T47D (cell line): ENCODE data around the gene DMWD.

ENCODE experiments used
- DNase-seq, 2 experiments: peaks; one replicate each; pipeline versions ENCODE4 v3.0.0 to v3.0.0-alpha.2; 2011 to 2012; ENCODE audit warnings: low read depth in 1 of 2, low spot score in 1 of 2
- JUND ChIP-seq: IDR thresholded peaks from 2 replicates; pipeline ENCODE4 v1.6.1; 2012; ENCODE audit warnings: low read depth
- in situ Hi-C: cut with HindIII; loops from 2 replicates; pipeline ENCODE4 v1.10.0; 2016; ENCODE audit warnings: low sequenced_read_pairs, low pct_unique_long_range_greater_than_20kb

Gene DMWD

DNA sequence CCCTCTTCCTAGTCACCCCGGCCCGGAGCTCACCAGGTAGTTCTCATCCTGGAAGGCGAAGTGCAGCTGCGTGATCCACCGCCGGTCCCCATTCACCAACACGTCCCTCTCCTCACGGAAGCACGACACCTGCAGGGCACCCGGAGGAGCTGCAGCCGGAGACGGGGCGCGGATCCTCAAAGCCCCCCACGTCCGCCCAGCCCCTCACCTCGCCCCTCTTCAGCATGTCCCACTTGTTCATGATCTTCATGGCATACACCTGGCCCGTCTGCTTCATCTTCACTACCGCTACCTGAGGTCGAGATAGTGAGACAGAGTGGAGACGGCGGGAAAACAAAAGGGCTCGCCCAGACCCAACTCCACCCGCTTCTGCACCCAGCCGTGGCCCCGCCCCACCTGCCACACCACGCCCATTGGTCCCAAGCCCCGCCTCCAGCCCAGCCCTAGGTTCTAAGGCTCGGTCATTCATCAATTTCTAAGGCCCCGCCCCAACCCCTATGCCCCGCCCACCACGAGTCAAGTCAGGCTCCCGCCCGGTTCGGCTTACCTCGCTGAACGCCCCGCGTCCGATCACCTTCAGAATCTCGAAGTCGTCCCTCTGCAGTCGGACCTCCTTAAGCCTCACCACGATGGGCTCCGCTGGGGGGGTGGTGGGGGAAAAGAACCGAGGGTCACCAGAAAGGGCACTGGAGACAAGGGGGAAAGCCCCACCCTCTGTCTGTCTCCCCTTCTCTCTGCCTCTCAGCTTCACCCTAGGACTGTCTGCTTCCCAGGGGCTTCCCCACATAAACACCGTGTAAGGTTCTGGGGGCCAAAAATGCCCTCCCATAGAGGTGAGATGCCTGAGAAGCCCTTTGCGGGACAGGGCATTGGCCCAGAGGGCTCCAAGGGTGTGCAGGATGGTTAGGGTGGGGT is 13.2 kb downstream of the DMWD start:
- in situ Hi-C loops: no loop called here
- peak; percentile 83 to 94 for DNase-seq
- no peak for TF ChIP-seq JUND

DNA sequence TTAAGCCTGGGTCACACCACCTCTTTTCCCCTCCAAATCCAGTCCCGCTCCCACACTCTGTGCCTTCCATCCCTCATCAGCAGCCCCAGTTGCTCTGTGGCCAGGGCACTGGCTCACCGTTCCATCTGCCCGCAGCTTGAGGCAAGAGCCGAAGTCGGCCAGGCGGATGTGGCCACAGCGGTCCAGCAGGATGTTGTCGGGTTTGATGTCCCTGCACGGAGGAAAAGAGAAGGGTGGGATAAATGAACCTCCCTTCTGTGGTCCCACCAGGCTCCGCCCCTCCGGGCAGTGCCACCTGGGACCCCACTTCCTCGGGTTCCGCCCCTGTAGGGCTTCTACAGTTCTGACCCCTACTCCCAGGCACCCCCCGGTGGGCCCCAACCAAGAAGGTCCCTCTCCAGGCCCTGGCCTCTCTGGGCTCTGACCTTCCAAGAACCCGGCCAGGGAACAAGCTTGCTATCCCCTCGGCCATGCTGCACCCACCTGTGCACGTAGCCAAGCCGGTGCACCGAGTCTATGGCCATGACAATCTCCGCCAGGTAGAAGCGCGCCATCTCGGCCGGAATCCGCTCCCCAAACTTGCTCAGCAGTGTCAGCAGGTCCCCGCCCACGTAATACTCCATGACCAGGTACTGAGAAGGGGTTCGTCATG is 14.5 kb downstream of the DMWD start:
- in situ Hi-C loops: no loop called here
- TF ChIP-seq JUND: no peak
- no peak for DNase-seq

- in situ Hi-C loops: no loop called here
- DNase-seq: no peak
- TF ChIP-seq JUND: no peak
Measured at GRCh38 chr19:45777395-45777961, 15.2 kb downstream of the DMWD start.

DNA sequence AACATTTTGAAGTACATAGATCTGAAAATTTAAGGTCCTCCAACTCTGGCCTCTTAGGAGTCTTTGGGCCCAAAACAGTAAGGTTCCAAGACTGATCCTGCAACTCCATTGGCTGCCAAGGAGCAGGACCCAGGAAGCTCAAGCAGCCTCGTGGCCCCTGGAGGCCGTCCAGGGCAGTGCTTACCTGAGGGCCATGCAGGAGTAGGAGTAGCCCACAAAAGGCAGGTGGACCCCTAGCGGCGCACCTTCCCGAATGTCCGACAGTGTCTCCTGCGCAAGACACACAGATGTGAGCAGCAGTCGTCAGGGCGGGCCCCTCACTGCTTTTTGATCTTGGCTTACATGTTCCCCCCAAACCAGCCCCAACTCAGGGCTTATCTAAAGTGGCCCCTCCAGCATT is 17.9 kb downstream of the DMWD start:
- TF ChIP-seq JUND: no peak
- peak in 1 of 2 experiments; percentile 35 for DNase-seq
- in situ Hi-C loops: no loop called here

- no peak for DNase-seq
- TF ChIP-seq JUND: no peak
- in situ Hi-C loops: no loop called here
Measured at GRCh38 chr19:45773384-45773783, 19.3 kb downstream of the DMWD start.

- in situ Hi-C loops: no loop called here
- DNase-seq: no peak
- no peak for TF ChIP-seq JUND
Measured at GRCh38 chr19:45772912-45773311, 19.7 kb downstream of the DMWD start.

GRCh38 chr19:45772130-45772840 is 20.4 kb downstream of the DMWD start:
- DNase-seq: no peak
- in situ Hi-C loops: no loop called here
- no peak for TF ChIP-seq JUND

DNA sequence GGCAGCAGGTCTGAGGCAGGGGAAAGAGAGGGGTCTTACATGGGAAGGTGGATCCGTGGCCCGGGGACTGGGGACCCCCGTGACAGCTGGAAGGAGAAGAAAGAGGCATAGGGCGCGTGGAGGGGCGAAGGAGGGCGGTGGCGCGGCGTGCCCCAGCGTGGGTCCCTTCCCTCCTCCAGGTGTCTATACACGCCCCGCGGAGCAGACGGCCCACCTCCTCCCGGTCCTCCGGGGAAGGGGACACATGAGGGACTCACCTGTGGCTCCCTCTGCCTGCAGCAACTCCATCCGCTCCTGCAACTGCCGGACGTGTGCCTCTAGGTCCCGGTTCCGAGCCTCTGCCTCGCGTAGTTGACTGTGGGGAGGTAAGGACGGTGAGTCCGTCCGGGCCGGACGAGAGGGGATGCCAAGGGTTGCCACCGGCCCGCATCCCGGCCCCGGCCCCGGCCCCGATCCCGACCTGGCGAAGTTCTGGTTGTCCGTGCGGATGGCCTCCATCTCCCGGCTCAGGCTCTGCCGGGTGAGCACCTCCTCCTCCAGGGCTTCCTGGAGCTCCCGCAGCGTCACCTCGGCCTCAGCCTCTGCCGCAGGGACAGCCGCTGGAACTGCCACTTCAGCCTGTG is 21.2 kb downstream of the DMWD start:
- no peak for TF ChIP-seq JUND
- DNase-seq: no peak
- in situ Hi-C loops: no loop called here

GRCh38 chr19:45770192-45771101 is 22.2 kb downstream of the DMWD start:
- peak; percentile 94 to 98 for DNase-seq

DNA sequence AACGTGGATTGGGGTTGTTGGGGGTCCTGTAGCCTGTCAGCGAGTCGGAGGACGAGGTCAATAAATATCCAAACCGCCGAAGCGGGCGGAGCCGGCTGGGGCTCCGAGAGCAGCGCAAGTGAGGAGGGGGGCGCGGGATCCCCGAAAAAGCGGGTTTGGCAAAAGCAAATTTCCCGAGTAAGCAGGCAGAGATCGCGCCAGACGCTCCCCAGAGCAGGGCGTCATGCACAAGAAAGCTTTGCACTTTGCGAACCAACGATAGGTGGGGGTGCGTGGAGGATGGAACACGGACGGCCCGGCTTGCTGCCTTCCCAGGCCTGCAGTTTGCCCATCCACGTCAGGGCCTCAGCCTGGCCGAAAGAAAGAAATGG is 22.8 kb downstream of the DMWD start:
- no peak for TF ChIP-seq JUND
- in situ Hi-C loops: no loop called here
- peak in 1 of 2 experiments; percentile 54 for DNase-seq

More at GRCh38 chr19:45770192-45771101, 22.2 kb downstream of the DMWD start:
- in situ Hi-C loops: no loop called here
- TF ChIP-seq JUND: no peak
